ENCODE measurements around the gene NOL9.

The NOL9 gene

DNA sequence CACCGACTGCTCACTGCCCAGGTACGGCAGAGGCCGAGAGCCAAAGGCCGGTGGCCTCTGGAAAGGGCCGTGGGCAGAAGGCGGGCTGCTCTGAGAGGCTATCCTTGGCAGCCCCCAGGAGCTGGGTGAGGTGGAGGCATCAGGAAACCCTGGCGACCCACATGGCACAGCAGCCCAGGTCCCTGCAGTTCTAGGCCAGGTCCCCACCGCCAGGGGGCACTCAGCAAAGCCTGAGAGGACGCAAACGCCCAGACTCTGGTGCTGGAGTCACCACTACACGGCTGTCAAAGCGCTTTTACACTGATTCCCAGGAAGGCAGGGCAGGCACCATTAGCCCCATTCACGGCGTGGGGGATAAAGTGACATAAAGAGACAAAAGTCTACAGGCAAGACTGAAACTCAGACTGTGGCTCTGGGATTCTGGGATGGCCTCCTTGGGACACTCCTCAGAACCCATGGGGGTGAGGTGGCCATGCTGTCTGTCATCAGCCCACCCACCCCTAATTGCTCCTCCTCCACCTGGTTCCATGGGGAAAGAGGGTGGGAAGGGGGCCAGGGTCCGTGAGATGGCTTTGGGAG is 67.8 kb downstream of the NOL9 start:
- Histone ChIP-seq H3K4me1 (ENCODE audit: control insufficient read depth, low read depth, low read length) (peaks cover 2% of the 10 kb centered on the region), H3K27me3 (ENCODE audit: insufficient read depth, low read length, poor library complexity) (no peaks in the 10 kb centered on the region), H3K79me1 (ENCODE audit: low read length) (no peaks in the 10 kb centered on the region), H3K4me2 (ENCODE audit: low read length) (peak overlapping the region; percentile 65), H3K4me3 (ENCODE audit: low read length) (no peak overlapping the region), H2BK15ac (replicated peaks; ENCODE audit: low read depth) (no peak overlapping the region), H3K9ac (ENCODE audit: low read length) (peak overlapping the region; percentile 72), H4K8ac (ENCODE audit: low read depth, low read length) (no peak overlapping the region), H2BK120ac (ENCODE audit: low read depth, low read length) (no peak overlapping the region), H3K36me3 (ENCODE audit: control insufficient read depth, insufficient read depth, low read length) (no peaks in the 10 kb centered on the region), H4K5ac (ENCODE audit: low read length) (no peak overlapping the region), H3K4ac (ENCODE audit: low read depth, low read length) (no peak overlapping the region), H3K79me2 (ENCODE audit: control insufficient read depth, insufficient read depth, low read length) (no peaks in the 10 kb centered on the region), H3K56ac (ENCODE audit: low read length) (peak overlapping the region; percentile 91), H2BK5ac (ENCODE audit: low read length) (no peak overlapping the region), H3K18ac (ENCODE audit: low read length) (no peak overlapping the region), H2AK5ac (ENCODE audit: low read length) (no peak overlapping the region), H3K23ac (ENCODE audit: low read length) (no peak overlapping the region), H3K27ac (ENCODE audit: low read depth, low read length) (no peak overlapping the region)
- DNase-seq, result peak; percentile 93
- WGBS (ENCODE audit: extremely low coverage, insufficient coverage, low lambda C conversion rate), result no CpG with 5 or more reads among the region's 15 CpGs

DNA sequence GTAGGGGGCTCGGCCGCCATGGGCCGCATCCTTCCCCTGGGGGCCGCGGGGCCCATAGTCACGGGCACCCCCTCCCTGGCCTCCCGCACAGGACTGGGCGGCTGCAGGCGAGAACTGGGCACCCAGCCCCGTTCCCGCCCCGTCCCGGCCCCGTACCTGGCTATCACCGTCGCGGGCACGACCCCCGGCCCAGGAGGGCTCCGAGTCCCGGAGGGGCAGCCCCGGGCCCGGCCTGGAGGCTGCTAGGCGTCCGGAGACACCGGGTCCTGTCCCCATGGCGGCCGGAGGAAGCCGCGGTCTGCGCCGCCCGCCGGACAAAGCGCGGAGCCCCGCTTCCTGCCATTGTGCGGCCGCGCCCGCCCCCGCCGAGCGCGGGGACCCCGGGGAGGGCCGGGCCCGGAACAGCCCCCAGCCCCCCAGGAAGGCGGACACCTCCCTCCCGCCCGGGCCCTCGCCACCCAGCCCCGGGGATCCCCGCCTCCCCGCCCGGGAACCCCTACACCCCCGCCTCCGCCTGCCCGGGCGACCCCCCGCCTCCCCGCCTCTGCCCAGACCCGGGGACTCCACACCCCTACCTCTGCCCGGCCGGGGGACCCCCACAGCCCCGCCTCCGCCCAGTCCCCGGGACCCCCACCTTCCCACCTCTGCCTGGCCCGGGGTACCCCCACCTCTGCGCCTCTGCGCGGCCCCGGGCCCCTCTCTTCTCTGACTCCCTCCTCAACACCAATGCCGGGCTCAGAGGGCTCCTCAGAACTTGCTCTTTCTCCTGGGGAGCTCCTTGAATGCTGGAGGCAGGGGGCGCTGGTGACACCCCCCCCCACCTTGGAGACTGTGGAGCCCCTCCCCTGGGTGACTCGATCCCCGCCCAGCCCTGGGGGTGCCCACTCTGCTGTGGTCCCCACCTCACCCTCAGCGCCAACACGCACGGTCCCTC is 68.9 kb downstream of the NOL9 start:
- Histone ChIP-seq H4K5ac (ENCODE audit: low read length) (no peak overlapping the region), H3K79me2 (ENCODE audit: control insufficient read depth, insufficient read depth, low read length) (no peaks in the 10 kb centered on the region), H3K27ac (ENCODE audit: low read depth, low read length) (no peak overlapping the region), H4K8ac (ENCODE audit: low read depth, low read length) (peak overlapping the region; percentile 88), H3K18ac (ENCODE audit: low read length) (peak overlapping the region; percentile 96), H3K4me2 (ENCODE audit: low read length) (peak overlapping the region; percentile 65), H2AK5ac (ENCODE audit: low read length) (no peak overlapping the region), H3K23ac (ENCODE audit: low read length) (peak overlapping the region; percentile 94), H3K4me3 (ENCODE audit: low read length) (peak overlapping the region; percentile 59), H2BK15ac (replicated peaks; ENCODE audit: low read depth) (no peak overlapping the region), H3K79me1 (ENCODE audit: low read length) (no peaks in the 10 kb centered on the region), H3K27me3 (ENCODE audit: insufficient read depth, low read length, poor library complexity) (no peaks in the 10 kb centered on the region), H2BK120ac (ENCODE audit: low read depth, low read length) (peak overlapping the region; percentile 33), H2BK5ac (ENCODE audit: low read length) (no peak overlapping the region), H3K56ac (ENCODE audit: low read length) (peak overlapping the region; percentile 91), H3K4ac (ENCODE audit: low read depth, low read length) (peak overlapping the region; percentile 83), H3K4me1 (ENCODE audit: control insufficient read depth, low read depth, low read length) (no peaks in the 10 kb centered on the region), H3K36me3 (ENCODE audit: control insufficient read depth, insufficient read depth, low read length) (no peaks in the 10 kb centered on the region), H3K9ac (ENCODE audit: low read length) (peak overlapping the region; percentile 89)
- no CpG with 5 or more reads among the region's 80 CpGs for WGBS (ENCODE audit: extremely low coverage, insufficient coverage, low lambda C conversion rate)
- no peak for DNase-seq

- no peak overlapping the region for H2AK5ac ChIP-seq (ENCODE audit: low read length)
- H3K4ac ChIP-seq (ENCODE audit: low read depth, low read length), result peak overlapping the region; percentile 83
- peak overlapping the region; percentile 96 for H3K18ac ChIP-seq (ENCODE audit: low read length)
- WGBS (ENCODE audit: extremely low coverage, insufficient coverage, low lambda C conversion rate), result no CpG with 5 or more reads among the region's 13 CpGs
- no peak for DNase-seq
- H3K23ac ChIP-seq (ENCODE audit: low read length), result peak overlapping the region; percentile 94
- H3K27me3 ChIP-seq (ENCODE audit: insufficient read depth, low read length, poor library complexity), result no peaks in the 10 kb centered on the region
- H3K4me2 ChIP-seq (ENCODE audit: low read length), result peak overlapping the region; percentile 33
- no peaks in the 10 kb centered on the region for H3K79me2 ChIP-seq (ENCODE audit: control insufficient read depth, insufficient read depth, low read length)
- H3K79me1 ChIP-seq (ENCODE audit: low read length), result no peaks in the 10 kb centered on the region
- H2BK120ac ChIP-seq (ENCODE audit: low read depth, low read length), result no peak overlapping the region
- H3K27ac ChIP-seq (ENCODE audit: low read depth, low read length), result no peak overlapping the region
- H2BK5ac ChIP-seq (ENCODE audit: low read length), result no peak overlapping the region
- no peak overlapping the region for H4K5ac ChIP-seq (ENCODE audit: low read length)
- no peaks in the 10 kb centered on the region for H3K4me1 ChIP-seq (ENCODE audit: control insufficient read depth, low read depth, low read length)
- H3K4me3 ChIP-seq (ENCODE audit: low read length), result peak overlapping the region; percentile 59
- H4K8ac ChIP-seq (ENCODE audit: low read depth, low read length), result peak overlapping the region; percentile 88
- peak overlapping the region; percentile 89 for H3K9ac ChIP-seq (ENCODE audit: low read length)
- no peak overlapping the region for H2BK15ac ChIP-seq (replicated peaks; ENCODE audit: low read depth)
- no peaks in the 10 kb centered on the region for H3K36me3 ChIP-seq (ENCODE audit: control insufficient read depth, insufficient read depth, low read length)
- peak overlapping the region; percentile 91 for H3K56ac ChIP-seq (ENCODE audit: low read length)
Measured at GRCh38 chr1:6484826-6485167, 69.5 kb downstream of the NOL9 start.

- H3K23ac ChIP-seq (ENCODE audit: low read length), result no peak overlapping the region
- H3K27ac ChIP-seq (ENCODE audit: low read depth, low read length), result no peak overlapping the region
- H4K5ac ChIP-seq (ENCODE audit: low read length), result no peak overlapping the region
- H4K8ac ChIP-seq (ENCODE audit: low read depth, low read length), result no peak overlapping the region
- H3K9ac ChIP-seq (ENCODE audit: low read length), result no peak overlapping the region
- no peaks in the 10 kb centered on the region for H3K36me3 ChIP-seq (ENCODE audit: control insufficient read depth, insufficient read depth, low read length)
- H3K27me3 ChIP-seq (ENCODE audit: insufficient read depth, low read length, poor library complexity), result no peaks in the 10 kb centered on the region
- H2AK5ac ChIP-seq (ENCODE audit: low read length), result no peak overlapping the region
- H3K4me2 ChIP-seq (ENCODE audit: low read length), result no peak overlapping the region
- H3K4me3 ChIP-seq (ENCODE audit: low read length), result no peak overlapping the region
- H3K56ac ChIP-seq (ENCODE audit: low read length), result no peak overlapping the region
- no peaks in the 10 kb centered on the region for H3K4me1 ChIP-seq (ENCODE audit: control insufficient read depth, low read depth, low read length)
- H3K18ac ChIP-seq (ENCODE audit: low read length), result no peak overlapping the region
- no peak overlapping the region for H2BK5ac ChIP-seq (ENCODE audit: low read length)
- no peaks in the 10 kb centered on the region for H3K79me1 ChIP-seq (ENCODE audit: low read length)
- DNase-seq, result no peak
- WGBS (ENCODE audit: extremely low coverage, insufficient coverage, low lambda C conversion rate), result no CpG with 5 or more reads among the region's 7 CpGs
- H2BK15ac ChIP-seq (replicated peaks; ENCODE audit: low read depth), result no peak overlapping the region
- H2BK120ac ChIP-seq (ENCODE audit: low read depth, low read length), result no peak overlapping the region
- no peaks in the 10 kb centered on the region for H3K79me2 ChIP-seq (ENCODE audit: control insufficient read depth, insufficient read depth, low read length)
- H3K4ac ChIP-seq (ENCODE audit: low read depth, low read length), result no peak overlapping the region
Measured at GRCh38 chr1:6483761-6484117, 70.6 kb downstream of the NOL9 start.

DNA sequence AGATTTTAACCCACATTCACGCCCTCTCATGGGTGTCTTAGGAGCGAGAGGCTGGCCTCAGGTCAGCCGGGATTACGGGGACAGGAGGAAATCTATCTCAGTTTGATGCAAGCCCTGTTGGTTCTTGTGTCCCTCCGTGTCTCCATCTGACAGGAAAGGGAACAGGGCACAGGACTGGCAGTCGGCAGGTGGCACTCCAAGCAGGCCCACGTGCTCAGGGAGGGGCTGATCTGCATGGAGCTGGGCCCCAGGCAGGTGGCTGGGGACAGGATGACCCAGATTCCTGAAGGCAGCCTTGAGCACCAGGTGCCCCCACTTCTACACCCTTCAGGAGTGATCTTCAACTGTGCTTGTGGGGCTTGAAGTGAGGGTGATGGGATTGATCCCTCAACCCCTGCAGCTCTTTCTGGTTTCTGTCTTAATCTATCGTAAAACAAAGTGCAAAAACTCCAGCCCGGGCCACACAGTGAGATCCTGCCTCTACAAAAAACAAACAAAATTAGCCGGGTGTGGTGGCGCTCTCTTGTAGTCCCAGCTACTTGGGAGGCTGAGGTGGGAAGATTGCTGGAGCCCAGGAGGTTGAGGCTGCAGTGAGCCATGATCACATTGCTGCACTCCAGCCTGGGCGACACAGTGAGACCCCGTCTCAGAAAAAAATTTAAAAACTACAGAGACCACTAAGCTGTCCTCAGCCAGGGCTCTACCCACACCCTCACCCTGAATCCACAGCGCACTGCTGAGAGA is 71.1 kb downstream of the NOL9 start:
- H2BK120ac ChIP-seq (ENCODE audit: low read depth, low read length), result no peak overlapping the region
- no peaks in the 10 kb centered on the region for H3K79me2 ChIP-seq (ENCODE audit: control insufficient read depth, insufficient read depth, low read length)
- H3K4me2 ChIP-seq (ENCODE audit: low read length), result no peak overlapping the region
- H3K23ac ChIP-seq (ENCODE audit: low read length), result no peak overlapping the region
- H3K56ac ChIP-seq (ENCODE audit: low read length), result no peak overlapping the region
- no peaks in the 10 kb centered on the region for H3K27me3 ChIP-seq (ENCODE audit: insufficient read depth, low read length, poor library complexity)
- no peak overlapping the region for H3K4me3 ChIP-seq (ENCODE audit: low read length)
- H3K4me1 ChIP-seq (ENCODE audit: control insufficient read depth, low read depth, low read length), result no peaks in the 10 kb centered on the region
- H4K8ac ChIP-seq (ENCODE audit: low read depth, low read length), result no peak overlapping the region
- H3K27ac ChIP-seq (ENCODE audit: low read depth, low read length), result no peak overlapping the region
- no peak overlapping the region for H2BK15ac ChIP-seq (replicated peaks; ENCODE audit: low read depth)
- no CpG with 5 or more reads among the region's 14 CpGs for whole genome bisulfite sequencing (ENCODE audit: extremely low coverage, insufficient coverage, low lambda C conversion rate)
- no peak overlapping the region for H2BK5ac ChIP-seq (ENCODE audit: low read length)
- H3K4ac ChIP-seq (ENCODE audit: low read depth, low read length), result no peak overlapping the region
- H3K36me3 ChIP-seq (ENCODE audit: control insufficient read depth, insufficient read depth, low read length), result no peaks in the 10 kb centered on the region
- no peaks in the 10 kb centered on the region for H3K79me1 ChIP-seq (ENCODE audit: low read length)
- H2AK5ac ChIP-seq (ENCODE audit: low read length), result no peak overlapping the region
- DNase-seq, result no peak
- H3K9ac ChIP-seq (ENCODE audit: low read length), result no peak overlapping the region
- no peak overlapping the region for H4K5ac ChIP-seq (ENCODE audit: low read length)
- no peak overlapping the region for H3K18ac ChIP-seq (ENCODE audit: low read length)

Measured in mesendoderm (in vitro differentiated cells).